ENCODE measurements around the gene NEURL2. TPM values are rescaled to one million over a fixed set of nuclear protein-coding genes. Genes with fewer than 3 reads are reported as not detected.

NEURL2 gene
- polyA plus RNA-seq, 1 donor (not counting 4 experiments of a cell fraction or from before 2014, with no cell fraction given), result 0.49 TPM

DNA sequence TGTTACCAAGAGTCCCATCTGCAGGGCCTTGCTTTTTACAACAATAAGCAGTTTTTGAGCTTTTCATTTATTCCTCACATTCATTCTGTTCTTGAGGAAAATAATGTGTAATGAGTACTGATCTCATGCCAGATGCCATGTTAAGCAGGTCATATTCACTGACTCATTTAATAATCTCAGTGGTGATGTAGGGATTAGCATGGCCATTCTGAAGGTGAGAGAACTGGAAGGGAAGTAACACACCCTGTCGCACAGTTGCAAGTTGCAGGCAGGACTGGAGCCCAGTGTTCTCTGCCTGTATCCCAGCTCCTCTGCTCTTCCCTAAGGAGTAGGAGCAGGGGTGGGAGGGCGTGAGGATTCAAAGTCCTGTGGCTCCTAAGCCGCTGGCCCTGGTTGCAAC is 49.0 kb upstream of the NEURL2 start:
- no peak overlapping the region for H3K27ac ChIP-seq (ENCODE audit: control insufficient read depth, insufficient read depth, low read length)
- dilution Hi-C loops (cut with MboI; ENCODE audit: extremely low pct_ligation_motif_present, low sequenced_read_pairs), result no loop called here
- H3K27me3 ChIP-seq (ENCODE audit: control insufficient read depth, extremely low read depth, insufficient read depth, low read length), result no peaks in the 10 kb centered on the region
- H3K79me2 ChIP-seq (ENCODE audit: control insufficient read depth, insufficient read depth, low read length), result peaks cover 21% of the 10 kb centered on the region
- H3K4me3 ChIP-seq (ENCODE audit: control insufficient read depth in 2 of 3, extremely low read depth in 1 of 3, insufficient read depth in 2 of 3, low read depth in 1 of 3, low read length in 3 of 3), result no peak overlapping the region
- H3K4me2 ChIP-seq (ENCODE audit: control insufficient read depth, extremely low read depth, insufficient read depth, low read depth, low read length), result no peak overlapping the region
- DNase-seq (ENCODE audit: low read depth, low spot score), result no peak
- H4K20me1 ChIP-seq (ENCODE audit: control insufficient read depth, extremely low read depth, insufficient read depth, low read length), result no peaks in the 10 kb centered on the region
- H3K9me1 ChIP-seq (ENCODE audit: control insufficient read depth, extremely low read depth, insufficient read depth, low read length), result no peaks in the 10 kb centered on the region
- H3K4me1 ChIP-seq (ENCODE audit: control insufficient read depth, extremely low read depth, insufficient read depth, low read length), result peaks cover 22% of the 10 kb centered on the region
- no peak for TF ChIP-seq EZH2 (IDR thresholded peaks at IDR 0.05; ENCODE audit: low read length)
- TF ChIP-seq, protein P1, sequence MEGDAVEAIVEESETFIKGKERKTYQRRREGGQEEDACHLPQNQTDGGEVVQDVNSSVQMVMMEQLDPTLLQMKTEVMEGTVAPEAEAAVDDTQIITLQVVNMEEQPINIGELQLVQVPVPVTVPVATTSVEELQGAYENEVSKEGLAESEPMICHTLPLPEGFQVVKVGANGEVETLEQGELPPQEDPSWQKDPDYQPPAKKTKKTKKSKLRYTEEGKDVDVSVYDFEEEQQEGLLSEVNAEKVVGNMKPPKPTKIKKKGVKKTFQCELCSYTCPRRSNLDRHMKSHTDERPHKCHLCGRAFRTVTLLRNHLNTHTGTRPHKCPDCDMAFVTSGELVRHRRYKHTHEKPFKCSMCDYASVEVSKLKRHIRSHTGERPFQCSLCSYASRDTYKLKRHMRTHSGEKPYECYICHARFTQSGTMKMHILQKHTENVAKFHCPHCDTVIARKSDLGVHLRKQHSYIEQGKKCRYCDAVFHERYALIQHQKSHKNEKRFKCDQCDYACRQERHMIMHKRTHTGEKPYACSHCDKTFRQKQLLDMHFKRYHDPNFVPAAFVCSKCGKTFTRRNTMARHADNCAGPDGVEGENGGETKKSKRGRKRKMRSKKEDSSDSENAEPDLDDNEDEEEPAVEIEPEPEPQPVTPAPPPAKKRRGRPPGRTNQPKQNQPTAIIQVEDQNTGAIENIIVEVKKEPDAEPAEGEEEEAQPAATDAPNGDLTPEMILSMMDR (optimal IDR thresholded peaks at IDR 0.05 in 1 of 3, IDR thresholded peaks at IDR 0.05 in 1 of 3, conservative IDR thresholded peaks at IDR 0.05 in 1 of 3; ENCODE audit: extremely low read depth in 1 of 3, insufficient read depth in 2 of 3, low read length in 3 of 3), result no peak
- no peak for FAIRE-seq
- no peak overlapping the region for H2AFZ ChIP-seq (ENCODE audit: control insufficient read depth, low read length)
- no peaks in the 10 kb centered on the region for H3K9me3 ChIP-seq (ENCODE audit: control insufficient read depth, low read depth, low read length)
- H3K36me3 ChIP-seq (ENCODE audit: control insufficient read depth in 2 of 2, extremely low read depth in 1 of 2, insufficient read depth in 2 of 2, low read length in 2 of 2), result peaks cover 30 to 45% of the 10 kb centered on the region in 2 experiments
- H3K9ac ChIP-seq (ENCODE audit: control insufficient read depth, extremely low read depth, insufficient read depth, low read length), result no peak overlapping the region

DNA sequence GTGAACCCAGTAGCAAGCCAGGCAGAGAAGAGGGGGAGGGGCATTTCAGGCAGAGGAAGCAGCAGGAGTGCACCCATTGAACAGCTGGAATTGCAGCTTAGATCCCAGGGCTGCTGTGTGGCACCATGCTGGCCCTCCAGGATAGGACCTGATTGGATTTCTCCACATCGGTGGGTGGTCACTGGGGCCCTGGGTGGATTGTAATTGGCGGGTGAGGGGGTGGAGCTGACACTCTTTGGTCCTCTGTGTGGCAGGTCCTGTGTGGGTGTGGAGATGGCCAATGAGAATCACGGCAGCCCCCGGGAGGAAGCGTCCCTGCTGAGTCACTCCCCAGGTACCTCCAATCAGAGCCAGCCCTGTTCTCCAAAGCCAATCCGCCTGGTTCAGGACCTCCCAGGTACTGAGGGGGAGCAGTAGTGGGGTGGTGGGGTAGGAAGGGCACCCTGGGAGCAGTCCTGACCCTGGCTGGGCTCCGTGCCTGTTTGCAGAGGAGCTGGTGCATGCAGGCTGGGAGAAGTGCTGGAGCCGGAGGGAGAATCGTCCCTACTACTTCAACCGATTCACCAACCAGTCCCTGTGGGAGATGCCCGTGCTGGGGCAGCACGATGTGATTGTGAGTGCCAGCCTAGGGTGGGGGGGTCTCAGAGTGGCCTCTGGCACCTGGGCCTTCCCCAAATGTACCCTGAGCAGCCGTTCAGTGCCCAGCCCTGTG is 47.9 kb upstream of the NEURL2 start:
- Histone ChIP-seq H4K20me1 (ENCODE audit: control insufficient read depth, extremely low read depth, insufficient read depth, low read length) (no peaks in the 10 kb centered on the region), H2AFZ (ENCODE audit: control insufficient read depth, low read length) (no peak overlapping the region), H3K4me3 (ENCODE audit: control insufficient read depth in 2 of 3, extremely low read depth in 1 of 3, insufficient read depth in 2 of 3, low read depth in 1 of 3, low read length in 3 of 3) (no peak overlapping the region), H3K27ac (ENCODE audit: control insufficient read depth, insufficient read depth, low read length) (no peak overlapping the region), H3K4me1 (ENCODE audit: control insufficient read depth, extremely low read depth, insufficient read depth, low read length) (peaks cover 12% of the 10 kb centered on the region), H3K9me1 (ENCODE audit: control insufficient read depth, extremely low read depth, insufficient read depth, low read length) (no peaks in the 10 kb centered on the region), H3K27me3 (ENCODE audit: control insufficient read depth, extremely low read depth, insufficient read depth, low read length) (no peaks in the 10 kb centered on the region), H3K9me3 (ENCODE audit: control insufficient read depth, low read depth, low read length) (no peaks in the 10 kb centered on the region), H3K79me2 (ENCODE audit: control insufficient read depth, insufficient read depth, low read length) (peaks cover 26% of the 10 kb centered on the region), H3K4me2 (ENCODE audit: control insufficient read depth, extremely low read depth, insufficient read depth, low read depth, low read length) (no peak overlapping the region), H3K36me3 (ENCODE audit: control insufficient read depth in 2 of 2, extremely low read depth in 1 of 2, insufficient read depth in 2 of 2, low read length in 2 of 2) (peaks cover 27 to 41% of the 10 kb centered on the region in 2 experiments), H3K9ac (ENCODE audit: control insufficient read depth, extremely low read depth, insufficient read depth, low read length) (no peak overlapping the region)
- FAIRE-seq, result no peak
- dilution Hi-C loops (cut with MboI; ENCODE audit: extremely low pct_ligation_motif_present, low sequenced_read_pairs), result no loop called here
- TF ChIP-seq EZH2 (IDR thresholded peaks at IDR 0.05; ENCODE audit: low read length), result no peak
- TF ChIP-seq, protein P1 (optimal IDR thresholded peaks at IDR 0.05 in 1 of 3, IDR thresholded peaks at IDR 0.05 in 1 of 3, conservative IDR thresholded peaks at IDR 0.05 in 1 of 3; ENCODE audit: extremely low read depth in 1 of 3, insufficient read depth in 2 of 3, low read length in 3 of 3), result no peak
- DNase-seq (ENCODE audit: low read depth, low spot score), result no peak
